Muscle of arm (tissue), 12 donors: Measurements from ENCODE around the gene CEP350. TPM values are rescaled to one million over a fixed set of nuclear protein-coding genes. Genes with fewer than 3 reads are reported as not detected.
"Not testable (repeated sequence)": the region's sequence is repeated elsewhere in the genome, so short reads cannot be mapped to it uniquely, and the experiment has no call there.

Experiments
- DNase-seq: peaks from one replicate; pipeline ENCODE4 v3.0.0-alpha.2; 2013
- polyA plus RNA-seq, 12 donors: library from polyadenylated mRNA; unstranded; fragments of 120-200 nt; gene quantifications; one replicate each; pipeline ENCODE4 v1.2.1, GENCODE V29; 2013; ENCODE audit not compliant: insufficient read length in 12 of 12

Gene CEP350
- polyA plus RNA-seq, 12 donors: 27.9 to 41.2 (median 33.8) TPM; not detected in 1

- no peak for DNase-seq
These were observed 13.2 kb upstream of the CEP350 start for GRCh38 chr1:179941454-179941853.

DNA sequence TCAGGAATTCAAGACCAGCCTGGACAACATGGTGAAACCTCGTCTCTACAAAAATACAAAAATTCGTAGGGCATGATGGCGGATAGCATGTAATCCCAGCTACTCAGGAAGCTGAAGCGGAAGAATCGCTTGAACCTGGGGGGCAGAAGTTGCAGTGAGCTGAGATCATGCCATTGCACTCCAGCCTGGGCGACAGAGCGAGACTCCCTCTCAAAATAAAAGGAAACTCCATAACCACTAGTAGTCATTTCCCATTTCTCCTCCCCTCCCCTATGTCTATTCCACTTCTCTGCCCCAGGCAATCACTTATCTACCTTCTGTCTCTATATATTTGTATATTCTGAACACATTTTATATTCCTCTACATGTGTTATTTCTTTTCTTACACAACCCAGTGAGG is 4.0 kb upstream of the CEP350 start:
- DNase-seq: no peak

GRCh38 chr1:179951383-179952144 is 3.0 kb upstream of the CEP350 start:
- no peak for DNase-seq

DNA sequence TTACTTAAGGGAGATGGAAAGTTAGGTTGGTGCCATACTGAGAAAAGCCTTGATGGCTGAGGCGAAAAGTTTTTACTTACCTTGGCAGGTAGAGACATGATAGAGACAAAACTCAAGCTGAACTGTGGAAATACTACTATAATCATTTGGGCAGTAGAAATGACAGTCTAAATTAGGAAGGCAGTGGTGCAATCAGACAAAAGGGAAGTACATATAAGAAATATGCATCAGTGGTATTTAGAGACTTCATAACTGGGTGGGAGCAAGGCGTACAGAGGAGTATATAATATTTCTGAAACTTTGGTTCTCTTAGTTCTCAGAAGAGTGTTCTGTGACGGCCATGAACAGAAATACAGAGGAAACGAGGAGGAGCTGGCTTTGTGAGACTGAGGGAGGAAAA is 2.4 kb upstream of the CEP350 start:
- DNase-seq: no peak

GRCh38 chr1:179953974-179954492 is 577 bp upstream of the CEP350 start:
- no peak for DNase-seq

DNA sequence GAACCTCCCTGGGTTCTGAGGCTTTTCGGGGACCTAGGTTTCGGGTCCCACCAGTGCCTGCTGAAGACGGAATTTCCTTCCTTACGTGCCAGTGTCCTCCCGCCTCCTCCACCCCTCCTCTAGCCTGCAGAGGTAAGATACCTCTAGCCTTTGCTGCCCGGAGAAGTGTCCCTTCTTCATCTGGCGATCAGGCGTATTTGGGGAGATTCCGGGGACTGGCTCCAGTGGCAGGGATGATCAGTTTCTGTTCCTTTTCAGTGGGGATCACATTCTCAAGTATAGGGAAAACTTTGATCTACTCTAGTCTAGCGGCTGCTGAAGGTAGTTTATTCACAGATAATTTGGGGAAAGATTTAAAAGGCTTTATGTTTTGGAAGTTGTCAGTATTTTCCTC is 674 bp downstream of the CEP350 start:
- DNase-seq: peak; percentile 40

- peak; percentile 4 for DNase-seq
These were observed 1.1 kb downstream of the CEP350 start for GRCh38 chr1:179955731-179956130.

DNA sequence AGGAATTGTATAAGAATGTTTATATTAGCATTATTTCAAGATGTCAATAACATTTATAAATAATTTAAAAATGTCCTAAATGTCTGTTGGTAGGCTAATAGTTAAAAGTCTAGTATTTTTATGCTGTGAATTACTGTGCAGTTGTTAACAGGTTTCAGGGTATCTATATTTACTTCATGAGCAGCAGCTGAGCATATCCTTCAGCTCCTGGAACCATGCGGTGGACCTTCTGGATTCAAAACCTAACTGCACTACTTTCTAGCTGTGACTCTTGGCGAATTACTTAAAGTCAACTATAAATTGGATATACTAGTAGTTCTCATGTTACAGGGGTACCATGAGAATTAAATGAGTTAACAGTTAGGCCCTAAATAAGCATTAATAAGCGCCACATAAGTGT is 3.7 kb downstream of the CEP350 start:
- no peak for DNase-seq

- not testable (repeated sequence) for DNase-seq
These were observed 7.6 kb downstream of the CEP350 start for GRCh38 chr1:179962168-179962567.

DNA sequence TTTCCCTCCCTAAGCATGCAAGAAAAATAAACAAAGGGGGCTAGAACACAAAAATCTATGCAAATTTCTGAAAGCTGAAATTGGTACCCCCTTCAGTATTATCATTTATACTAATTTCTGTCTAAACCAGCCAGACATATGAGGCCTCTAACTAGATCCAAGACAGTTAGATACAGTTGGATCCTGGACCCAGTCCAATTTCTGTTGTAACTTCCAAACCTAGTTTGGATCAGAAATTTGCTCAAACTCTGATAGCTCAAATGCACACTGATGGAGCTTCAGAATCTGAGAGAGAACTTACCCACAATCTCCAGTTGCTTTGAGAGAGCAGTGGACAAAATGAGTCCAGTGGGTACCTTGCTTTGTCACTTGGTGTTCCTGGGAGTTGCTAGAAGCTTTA is 11.9 kb downstream of the CEP350 start:
- DNase-seq: no peak

- DNase-seq: no peak
These were observed 13.8 kb downstream of the CEP350 start for GRCh38 chr1:179968284-179968993.

- DNase-seq: no peak
These were observed 14.6 kb downstream of the CEP350 start for GRCh38 chr1:179968994-179969919.

DNA sequence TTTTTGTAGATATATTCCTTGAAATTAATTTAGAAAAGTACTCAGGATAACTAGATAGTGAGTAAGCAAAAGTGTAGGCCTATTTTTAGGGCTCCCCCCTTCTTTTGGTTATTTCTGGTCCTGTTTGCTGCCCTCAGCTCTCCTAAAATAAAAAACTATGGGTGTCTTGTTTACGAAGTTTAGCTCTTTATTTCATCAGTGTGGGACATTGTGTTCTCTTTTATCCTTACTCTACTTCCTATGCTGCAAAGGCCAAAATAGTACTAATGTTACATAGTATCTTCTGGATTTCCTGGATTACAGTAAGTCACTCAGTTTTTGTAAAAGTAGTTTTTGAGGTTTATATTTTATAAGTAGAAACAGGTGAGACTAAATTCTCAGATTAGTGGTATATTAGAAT is 15.4 kb downstream of the CEP350 start:
- DNase-seq: no peak

DNA sequence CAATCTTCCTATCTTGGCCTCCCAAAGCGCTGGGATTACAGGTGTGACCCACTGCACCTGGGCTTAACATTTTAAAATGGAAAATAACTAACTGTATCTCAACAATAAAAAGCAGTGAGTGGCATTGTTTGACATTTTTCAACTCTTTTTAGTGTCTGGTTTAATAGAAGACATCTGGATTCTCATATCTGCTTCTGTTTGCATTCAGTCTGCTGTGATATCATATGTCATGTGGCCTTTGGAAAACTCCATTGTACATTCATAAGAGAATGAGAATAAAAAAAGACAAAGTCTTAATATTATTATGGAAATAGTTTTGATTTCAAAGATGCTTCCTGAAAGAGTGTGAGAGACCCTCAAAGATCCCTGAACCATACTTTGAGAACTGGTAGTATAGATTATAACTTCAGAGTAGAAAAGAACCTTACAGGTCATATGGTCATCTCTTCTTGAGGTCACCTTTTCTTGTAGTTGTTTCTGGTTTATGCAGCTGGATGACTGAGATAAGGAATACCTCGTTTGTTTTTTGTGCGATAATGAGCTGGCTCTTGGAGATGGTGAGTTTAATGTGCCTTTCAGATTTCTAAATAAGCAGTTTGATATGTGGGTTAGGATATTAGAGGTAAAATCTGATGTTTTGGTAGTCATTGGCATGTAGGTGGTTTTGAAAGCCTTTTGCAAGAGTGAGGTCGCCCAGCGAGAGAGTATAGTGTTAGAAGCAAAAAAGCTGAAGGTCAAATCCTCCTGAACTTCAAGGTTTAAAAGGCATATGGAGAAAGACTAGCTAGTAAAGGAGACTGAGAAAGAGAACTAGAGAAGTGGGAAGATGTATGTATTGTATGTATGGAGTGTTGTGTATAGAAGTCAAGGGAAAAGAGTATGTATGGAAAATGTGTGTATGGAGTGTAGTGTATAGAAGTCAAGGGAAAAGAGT is 17.2 kb downstream of the CEP350 start:
- no peak for DNase-seq

DNA sequence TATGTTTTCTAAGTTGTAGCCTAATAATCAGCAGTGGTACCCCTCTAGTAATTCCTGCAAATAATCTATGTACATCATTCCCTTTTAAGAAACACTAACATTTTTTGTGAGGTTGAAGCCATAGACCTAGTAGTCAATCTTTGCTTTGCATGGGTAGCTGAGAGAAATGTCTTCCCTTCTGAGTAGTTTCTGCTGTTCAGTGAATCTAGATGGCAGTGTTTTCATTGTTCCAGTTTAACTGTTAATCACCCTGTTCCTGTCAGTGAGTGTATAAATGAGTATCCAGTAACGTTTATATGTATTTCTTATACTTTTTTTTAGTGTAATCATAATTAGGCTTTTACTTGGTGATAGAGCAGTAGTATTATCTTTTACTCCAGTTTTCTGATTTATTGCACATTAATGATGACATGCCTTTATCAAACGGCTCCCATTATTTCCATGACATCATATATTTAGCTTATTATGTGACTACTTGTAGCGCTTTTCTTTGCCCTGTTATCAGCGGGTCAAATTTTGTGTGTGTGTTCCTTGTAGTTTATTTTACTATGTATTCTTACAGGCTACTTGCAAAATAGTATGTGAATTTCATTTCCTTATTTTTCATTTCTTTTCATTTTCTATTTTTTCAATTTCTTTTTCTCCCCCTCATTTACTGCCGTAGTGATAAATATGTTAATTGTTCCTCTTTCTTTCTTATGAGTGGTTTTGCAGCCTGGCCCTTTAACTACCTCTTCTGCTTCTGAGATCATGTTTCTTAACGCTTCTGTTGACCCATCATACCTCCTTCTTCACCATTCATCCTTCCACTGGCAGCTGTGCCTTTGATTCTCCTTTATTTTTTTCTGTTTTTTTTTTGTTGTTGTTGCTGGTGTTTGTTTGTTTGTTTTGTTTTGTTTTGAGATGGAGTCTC is 18.8 kb downstream of the CEP350 start:
- DNase-seq: no peak

DNA sequence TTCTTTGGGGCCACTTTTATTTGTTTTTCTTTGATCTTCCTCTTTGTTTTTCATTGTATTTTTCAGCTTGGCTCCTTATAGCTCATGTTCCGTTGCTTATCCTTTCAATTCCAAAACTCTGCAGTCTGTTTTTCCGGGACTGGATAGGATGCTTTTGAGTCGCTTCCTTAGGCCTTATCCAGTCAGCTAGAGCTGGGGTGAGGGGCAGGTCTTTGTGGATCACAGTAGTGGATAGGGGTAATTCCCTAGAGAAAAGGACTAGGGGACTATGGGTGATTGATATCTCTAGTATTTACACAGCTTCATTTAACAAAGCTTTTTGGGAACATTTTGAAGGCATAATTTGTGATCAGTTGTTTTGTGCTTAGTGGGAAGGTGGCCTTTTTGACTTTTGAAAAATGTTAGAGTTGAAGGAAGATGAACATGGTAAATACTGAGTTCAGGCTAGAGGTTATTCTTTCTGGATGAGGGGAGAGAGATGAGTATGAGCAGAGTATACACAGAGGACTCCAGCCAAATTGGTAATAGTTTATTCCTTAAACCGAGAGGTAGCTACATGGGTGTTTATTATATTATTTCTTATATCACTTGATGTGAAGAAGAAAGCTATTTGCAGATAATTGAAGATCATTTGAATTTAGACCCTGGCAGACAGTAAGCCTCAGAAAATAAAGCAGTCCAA is 22.5 kb downstream of the CEP350 start:
- DNase-seq: no peak

GRCh38 chr1:179978199-179979079 is 23.8 kb downstream of the CEP350 start:
- DNase-seq: no peak

DNA sequence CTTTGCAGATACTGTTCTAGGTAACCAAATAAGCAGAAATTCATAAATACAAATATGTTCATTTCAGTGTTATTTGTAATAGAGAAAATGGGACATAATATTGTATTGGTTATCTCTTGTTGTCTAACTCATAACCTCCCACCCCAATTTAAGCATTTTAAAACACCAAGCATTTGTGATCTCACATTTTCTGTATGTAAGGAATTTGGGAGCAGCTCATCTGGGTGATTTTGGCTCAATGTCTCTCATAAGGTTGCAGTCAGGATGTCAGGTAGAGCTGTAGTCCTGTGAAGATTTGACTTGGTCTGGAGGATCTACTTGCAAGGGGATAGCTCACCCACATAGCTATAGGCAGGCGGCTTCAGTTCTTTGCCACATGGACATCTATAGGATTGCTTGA is 29.5 kb downstream of the CEP350 start:
- no peak for DNase-seq
